ENCODE results near the gene DDX51. TPM values are rescaled to one million over a fixed set of nuclear protein-coding genes. Genes with fewer than 3 reads are reported as not detected.

DDX51 gene
- total and polyA plus RNA-seq, 2 experiments from 2014 or later, result 3.7 to 7.5 TPM

DNA sequence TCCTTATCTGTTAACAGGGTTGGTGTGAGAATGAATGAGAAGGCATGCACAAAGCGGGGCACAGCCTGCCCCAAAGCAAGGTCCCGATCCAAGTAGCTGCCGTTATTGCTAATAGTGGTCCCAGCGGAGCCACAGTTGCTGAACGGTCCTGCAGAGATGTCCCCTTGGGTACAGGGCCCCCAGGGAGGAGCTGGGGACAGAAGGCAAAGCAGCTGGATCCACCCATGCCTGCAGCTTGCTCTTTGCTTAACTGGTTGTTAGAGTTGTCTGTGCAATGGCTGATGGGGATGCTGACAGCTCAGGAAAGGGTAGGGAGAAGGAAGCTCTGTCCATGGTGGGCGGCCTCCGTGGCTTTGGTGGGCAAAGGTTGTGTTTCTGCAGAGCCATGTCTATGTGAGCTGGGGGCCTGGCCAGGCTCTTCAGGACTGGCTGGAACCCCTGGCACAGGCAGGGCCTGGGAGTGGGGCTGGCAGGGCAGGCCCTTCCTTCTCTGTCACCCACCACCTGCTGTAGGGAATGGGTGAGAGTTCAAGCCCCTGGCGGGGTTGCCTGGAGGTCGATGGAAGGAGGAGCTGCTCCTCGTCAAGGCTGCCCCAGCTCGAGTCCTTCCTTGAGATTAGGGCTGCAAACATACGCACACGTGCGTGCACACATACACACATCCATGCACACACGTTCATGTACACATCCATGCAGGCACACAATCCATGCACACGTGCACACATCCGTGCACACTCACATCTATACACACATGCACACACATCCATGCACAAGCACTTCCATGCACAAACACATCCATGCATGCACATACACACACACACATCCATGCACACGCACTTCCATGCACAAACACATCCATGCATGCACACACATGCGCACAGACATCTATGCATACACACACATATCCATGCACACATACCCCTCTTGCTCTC, 35.6 kb upstream of the DDX51 start:
- TF ChIP-seq EZH2phosphoT487 (IDR thresholded peaks at IDR 0.05; ENCODE audit: insufficient read depth, low read depth) (no peak), EZH2 (IDR thresholded peaks at IDR 0.05; ENCODE audit: insufficient read depth, poor library complexity, severe bottlenecking) (no peak)
- Histone ChIP-seq H3F3A (ENCODE audit: insufficient read depth) (no peaks in the 10 kb centered on the region), H3K9me2 (ENCODE audit: insufficient read depth) (no peaks in the 10 kb centered on the region), H3K27ac (no peak overlapping the region), H3K79me2 (ENCODE audit: insufficient read depth) (no peaks in the 10 kb centered on the region), H3K4me3 (no peak overlapping the region), H4K20me1 (ENCODE audit: insufficient read depth) (no peaks in the 10 kb centered on the region), H3K4me2 (ENCODE audit: unreplicated experiment) (no peak overlapping the region), H3K4me1 (ENCODE audit: insufficient read depth) (no peaks in the 10 kb centered on the region), H3K9ac (no peak overlapping the region), H3K27me3 (replicated peaks; ENCODE audit: insufficient read depth) (peaks cover 29% of the 10 kb centered on the region), H3K36me3 (ENCODE audit: low read depth) (no peaks in the 10 kb centered on the region), H2AFZ (no peak overlapping the region), H3K9me3 (ENCODE audit: low read depth) (no peaks in the 10 kb centered on the region)
- DNase-seq, result no peak
- in situ Hi-C loops (cut with MboI), result no loop called here
- 64% methylated on average over 19 of the region's 19 CpGs for WGBS, 2 experiments (ENCODE audit: low coverage in 1 of 2, low lambda C conversion rate in 2 of 2, missing lambda C conversion rate in 2 of 2)

DNA sequence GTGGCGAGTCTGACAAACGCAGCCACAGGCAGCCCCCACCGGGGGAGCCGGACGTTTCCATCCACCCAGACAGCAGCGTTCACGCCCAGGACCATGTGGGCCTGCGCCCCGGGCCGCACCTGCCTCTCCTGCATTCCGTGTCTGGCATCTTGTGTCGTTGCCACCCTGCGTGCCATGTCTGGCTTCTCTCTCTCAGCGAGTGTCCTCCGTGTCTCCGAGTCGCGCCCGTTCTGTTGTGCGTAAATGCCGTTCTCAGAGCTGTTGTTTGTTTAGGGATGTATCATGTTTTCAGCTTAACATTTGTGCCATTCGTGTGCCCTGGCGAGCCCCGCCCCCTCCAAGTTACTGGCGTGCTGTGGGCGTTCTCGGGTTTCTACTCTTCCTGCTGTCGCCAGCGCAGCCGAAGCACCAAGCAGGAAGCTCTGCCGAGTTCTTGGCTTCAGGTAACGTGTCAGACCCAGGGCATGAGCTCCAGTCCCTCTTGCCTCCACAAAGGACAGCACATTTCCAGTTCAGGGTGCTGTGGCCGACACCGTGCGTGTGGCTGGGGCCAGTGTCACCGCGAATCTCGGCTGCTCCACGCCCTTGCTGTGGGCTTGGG, 34.8 kb upstream of the DDX51 start:
- Histone ChIP-seq H3K9me2 (ENCODE audit: insufficient read depth) (no peaks in the 10 kb centered on the region), H2AFZ (no peak overlapping the region), H3K27me3 (replicated peaks; ENCODE audit: insufficient read depth) (peaks cover 35% of the 10 kb centered on the region), H3K4me2 (ENCODE audit: unreplicated experiment) (no peak overlapping the region), H4K20me1 (ENCODE audit: insufficient read depth) (no peaks in the 10 kb centered on the region), H3K9me3 (ENCODE audit: low read depth) (no peaks in the 10 kb centered on the region), H3K9ac (no peak overlapping the region), H3K4me3 (no peak overlapping the region), H3K79me2 (ENCODE audit: insufficient read depth) (no peaks in the 10 kb centered on the region), H3F3A (ENCODE audit: insufficient read depth) (no peaks in the 10 kb centered on the region), H3K4me1 (ENCODE audit: insufficient read depth) (no peaks in the 10 kb centered on the region), H3K27ac (no peak overlapping the region), H3K36me3 (ENCODE audit: low read depth) (no peaks in the 10 kb centered on the region)
- no peak for DNase-seq
- WGBS, 2 experiments (ENCODE audit: low coverage in 1 of 2, low lambda C conversion rate in 2 of 2, missing lambda C conversion rate in 2 of 2), result 54 to 60% methylated on average over 38 to 39 of the region's 39 CpGs
- TF ChIP-seq EZH2phosphoT487 (IDR thresholded peaks at IDR 0.05; ENCODE audit: insufficient read depth, low read depth) (no peak), EZH2 (IDR thresholded peaks at IDR 0.05; ENCODE audit: insufficient read depth, poor library complexity, severe bottlenecking) (no peak)
- in situ Hi-C loops (cut with MboI), result no loop called here

DNA sequence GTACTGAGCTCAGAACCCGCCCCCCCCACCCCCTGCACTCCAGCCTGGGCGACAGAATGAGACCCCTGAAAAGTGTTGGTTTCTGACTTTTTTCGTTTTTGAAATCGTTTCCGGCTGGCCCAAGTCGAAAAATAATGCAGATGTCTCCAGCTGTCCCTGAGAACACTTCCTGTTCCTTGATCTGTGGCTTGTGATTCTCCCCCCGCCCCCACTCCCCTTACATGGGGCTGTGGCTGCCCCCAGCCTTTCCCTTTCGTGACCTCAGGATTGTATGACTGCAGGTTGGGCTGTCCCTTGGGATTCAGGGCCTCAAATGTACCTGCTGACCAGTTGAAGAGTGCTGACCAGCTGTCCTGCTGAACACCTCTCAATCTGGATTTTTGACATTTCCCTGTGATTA, 34.2 kb upstream of the DDX51 start:
- no peaks in the 10 kb centered on the region for H3K9me2 ChIP-seq (ENCODE audit: insufficient read depth)
- no peak overlapping the region for H2AFZ ChIP-seq
- no peak overlapping the region for H3K4me3 ChIP-seq
- in situ Hi-C loops (cut with MboI), result no loop called here
- H3K9ac ChIP-seq, result no peak overlapping the region
- H3K9me3 ChIP-seq (ENCODE audit: low read depth), result no peaks in the 10 kb centered on the region
- no peaks in the 10 kb centered on the region for H3K36me3 ChIP-seq (ENCODE audit: low read depth)
- no peak for TF ChIP-seq EZH2 (IDR thresholded peaks at IDR 0.05; ENCODE audit: insufficient read depth, poor library complexity, severe bottlenecking)
- no peak for TF ChIP-seq EZH2phosphoT487 (IDR thresholded peaks at IDR 0.05; ENCODE audit: insufficient read depth, low read depth)
- H3F3A ChIP-seq (ENCODE audit: insufficient read depth), result no peaks in the 10 kb centered on the region
- no peak for DNase-seq
- H4K20me1 ChIP-seq (ENCODE audit: insufficient read depth), result no peaks in the 10 kb centered on the region
- H3K79me2 ChIP-seq (ENCODE audit: insufficient read depth), result no peaks in the 10 kb centered on the region
- 20 to 38% methylated on average over 2 to 8 of the region's 8 CpGs for WGBS, 2 experiments (ENCODE audit: low coverage in 1 of 2, low lambda C conversion rate in 2 of 2, missing lambda C conversion rate in 2 of 2)
- no peak overlapping the region for H3K4me2 ChIP-seq (ENCODE audit: unreplicated experiment)
- H3K27me3 ChIP-seq (replicated peaks; ENCODE audit: insufficient read depth), result peaks cover 32% of the 10 kb centered on the region
- no peak overlapping the region for H3K27ac ChIP-seq
- H3K4me1 ChIP-seq (ENCODE audit: insufficient read depth), result no peaks in the 10 kb centered on the region

GRCh38 chr12:132176920-132177551, 32.9 kb upstream of the DDX51 start:
- TF ChIP-seq EZH2 (IDR thresholded peaks at IDR 0.05; ENCODE audit: insufficient read depth, poor library complexity, severe bottlenecking) (no peak), EZH2phosphoT487 (IDR thresholded peaks at IDR 0.05; ENCODE audit: insufficient read depth, low read depth) (no peak)
- H3K4me3 ChIP-seq, result no peak overlapping the region
- H3K27me3 ChIP-seq (replicated peaks; ENCODE audit: insufficient read depth), result peaks cover 23% of the 10 kb centered on the region
- H3K9me3 ChIP-seq (ENCODE audit: low read depth), result no peaks in the 10 kb centered on the region
- no peak overlapping the region for H2AFZ ChIP-seq
- H3K36me3 ChIP-seq (ENCODE audit: low read depth), result no peaks in the 10 kb centered on the region
- in situ Hi-C loops (cut with MboI), result no loop called here
- no peaks in the 10 kb centered on the region for H3F3A ChIP-seq (ENCODE audit: insufficient read depth)
- H3K27ac ChIP-seq, result no peak overlapping the region
- H3K9ac ChIP-seq, result no peak overlapping the region
- no peak overlapping the region for H3K4me2 ChIP-seq (ENCODE audit: unreplicated experiment)
- no peaks in the 10 kb centered on the region for H3K9me2 ChIP-seq (ENCODE audit: insufficient read depth)
- 62 to 64% methylated on average over 23 to 25 of the region's 25 CpGs for WGBS, 2 experiments (ENCODE audit: low coverage in 1 of 2, low lambda C conversion rate in 2 of 2, missing lambda C conversion rate in 2 of 2)
- DNase-seq, result no peak
- H3K4me1 ChIP-seq (ENCODE audit: insufficient read depth), result no peaks in the 10 kb centered on the region
- no peaks in the 10 kb centered on the region for H4K20me1 ChIP-seq (ENCODE audit: insufficient read depth)
- no peaks in the 10 kb centered on the region for H3K79me2 ChIP-seq (ENCODE audit: insufficient read depth)
